ENCODE measurements around the gene CLDN22. TPM values are rescaled to one million over a fixed set of nuclear protein-coding genes. Genes with fewer than 3 reads are reported as not detected.

The CLDN22 gene
- total and polyA plus RNA-seq, 4 donors, result 0.05 TPM; not detected in 3

- H3K9me3 ChIP-seq (ENCODE audit: control insufficient read depth in 4 of 4, low read length in 3 of 4), result no peaks in the 10 kb centered on the region
- TF ChIP-seq FOXA1 (IDR thresholded peaks at IDR 0.05), result no peak
- no peak for TF ChIP-seq ATF3 (IDR thresholded peaks at IDR 0.05)
- no peak for TF ChIP-seq GABPA (IDR thresholded peaks at IDR 0.05 in 1 of 2, conservative IDR thresholded peaks at IDR 0.05 in 1 of 2)
- no peak for TF ChIP-seq MAX (IDR thresholded peaks at IDR 0.05)
- TF ChIP-seq FOXA2 (IDR thresholded peaks at IDR 0.05), result no peak
- no peak for TF ChIP-seq REST (IDR thresholded peaks at IDR 0.05)
- TF ChIP-seq ZBTB33 (IDR thresholded peaks at IDR 0.05), result no peak
- no peak for TF ChIP-seq RXRA (IDR thresholded peaks at IDR 0.05)
- no peak for TF ChIP-seq HNF4A (conservative IDR thresholded peaks at IDR 0.05)
- TF ChIP-seq RAD21 (IDR thresholded peaks at IDR 0.05), result no peak
- TF ChIP-seq SP1 (IDR thresholded peaks at IDR 0.05), result no peak
- no peak for TF ChIP-seq HNF4G (IDR thresholded peaks at IDR 0.05)
- no peak for TF ChIP-seq NR2F2 (IDR thresholded peaks at IDR 0.05)
- TF ChIP-seq JUND (IDR thresholded peaks at IDR 0.05), result no peak
- no peak for TF ChIP-seq CTCF (IDR thresholded peaks at IDR 0.05; ENCODE audit: low read depth, low read length, missing input control)
- TF ChIP-seq EGR1 (IDR thresholded peaks at IDR 0.05; ENCODE audit: low read depth in 2 of 2), result no peak
- no peak overlapping the region for H3K9ac ChIP-seq (ENCODE audit: low read depth in 1 of 2, low read length in 2 of 2)
- H3K27ac ChIP-seq (ENCODE audit: low read depth in 1 of 2, low read length in 2 of 2), result no peak overlapping the region
- WGBS, result 90% methylated on average over 12 of the region's 12 CpGs
- peaks cover 0 to 43% (median 19%) of the 10 kb centered on the region in 4 donors for H3K36me3 ChIP-seq (ENCODE audit: control insufficient read depth in 4 of 4, insufficient read depth in 3 of 4, low read depth in 1 of 4, low read length in 3 of 4)
- H3K4me3 ChIP-seq (ENCODE audit: low read depth in 1 of 3, low read length in 3 of 3), result no peak overlapping the region
- H3K4me1 ChIP-seq (ENCODE audit: control insufficient read depth in 4 of 4, insufficient read depth in 4 of 4, low read length in 3 of 4), result peaks cover 3 to 36% (median 23%) of the 10 kb centered on the region in 4 donors
- H3K27me3 ChIP-seq (ENCODE audit: control insufficient read depth in 4 of 4, insufficient read depth in 4 of 4, low read length in 3 of 4), result no peaks in the 10 kb centered on the region
- DNase-seq (ENCODE audit: low spot score), result no peak
These were observed 35.8 kb downstream of the CLDN22 start for GRCh38 chr4:183284258-183284785.

Measured in liver (tissue), 9 donors.